K562 (cell line): ENCODE results near the gene TFB2M. TPM values are rescaled to one million over a fixed set of nuclear protein-coding genes. Genes with fewer than 3 reads are reported as not detected.
"Not testable (repeated sequence)": the region's sequence is repeated elsewhere in the genome, so short reads cannot be mapped to it uniquely, and the experiment has no call there.

Experiments used
- ATAC-seq: fragments of 200-7000 bp; cut with Tn5 transposase; 3 replicates; pipeline ENCODE4 v1.9.1; 2020; ENCODE audit warnings: moderate library complexity
- BruUV-seq: library from RNA; stranded (reverse); fragments of 400-500 nt; replicated peaks from 2 replicates; lab custom pipeline; 2021; lab: Mats Ljungman, UMichigan
- CTCF ChIA-PET: fragments of 300-600 bp; formaldehyde crosslinking; extraction: SDS; loops from one replicate; lab custom pipeline; 2021; ENCODE audit warnings: low intra/inter-chr PET ratio; lab: Yijun Ruan, JAX
- POLR2A ChIA-PET: fragments of 300-600, 350-650 bp; sonication (Branson Sonifier 250); formaldehyde crosslinking; extraction: SDS; loops from one replicate; lab custom pipeline; 2021; ENCODE audit warnings: antibody characterized with exemption, inconsistent platforms; lab: Yijun Ruan, JAX
- DNase-seq, 4 experiments: peaks; one replicate each; pipeline versions ENCODE4 v3.0.0 to v3.0.0-alpha.2; 2011 to 2018; ENCODE audit warnings: low spot score in 3 of 4, mixed read lengths in 3 of 4; ENCODE audit errors: extremely low read depth in 1 of 4
- FAIRE-seq: peaks from 2 replicates; lab custom pipeline; 2011; peaks lifted over from hg19 to GRCh38; lab: Jason Lieb, UNC
- H2AFZ ChIP-seq: 2 replicates; pipeline ENCODE4 v1.6.0; 2011; ENCODE audit warnings: low read depth, low read length, control low read depth, inconsistent platforms
- H3K27ac ChIP-seq: fragments of 200-600 bp; 3 replicates; pipeline ENCODE4 v1.8.0; 2011; ENCODE audit warnings: low read depth, mild to moderate bottlenecking, control low read depth, inconsistent platforms, low read length, moderate library complexity, mixed read lengths; ENCODE audit errors: extremely low read depth
- H3K27me3 ChIP-seq, 2 experiments: fragments of 300-600 bp in 1 of 2; 2 replicates in 1 of 2; 3 replicates in 1 of 2; pipeline versions ENCODE4 v1.6.0 to v1.8.0; 2011; ENCODE audit warnings: inconsistent platforms in 2 of 2, low read length in 2 of 2, mild to moderate bottlenecking in 1 of 2, mixed read lengths in 1 of 2, moderate library complexity in 1 of 2; ENCODE audit not compliant: control insufficient read depth in 2 of 2, insufficient read depth in 2 of 2
- H3K36me3 ChIP-seq: fragments of 300-600 bp; 3 replicates; pipeline ENCODE4 v1.8.0; 2011; ENCODE audit warnings: mild to moderate bottlenecking, low read length, inconsistent platforms; ENCODE audit not compliant: control insufficient read depth, insufficient read depth
- H3K4me1 ChIP-seq, 2 experiments: fragments of 200-600 bp in 1 of 2; replicated peaks in 1 of 2; 2 replicates in 1 of 2; 3 replicates in 1 of 2; pipeline versions ENCODE4 v1.5.1 to v1.8.0; 2011; ENCODE audit warnings: inconsistent platforms in 2 of 2, low read length in 2 of 2, mild to moderate bottlenecking in 1 of 2, mixed read lengths in 1 of 2, moderate library complexity in 1 of 2; ENCODE audit not compliant: control insufficient read depth in 2 of 2, insufficient read depth in 2 of 2
- H3K4me2 ChIP-seq: 2 replicates; pipeline ENCODE4 v1.6.1; 2011; ENCODE audit warnings: low read length, control low read depth, inconsistent platforms, mixed read lengths; ENCODE audit not compliant: insufficient read depth
- H3K4me3 ChIP-seq: fragments of 200-600 bp; sonication (generic), shearing (Covaris generic); 2 replicates; pipeline ENCODE4 v1.5.1; 2016; ENCODE audit warnings: control low read depth, inconsistent platforms
- H3K79me2 ChIP-seq: fragments of 200-600 bp; 3 replicates; pipeline ENCODE4 v1.8.0; 2011; ENCODE audit warnings: low read length, inconsistent platforms; ENCODE audit not compliant: control insufficient read depth, insufficient read depth
- H3K9ac ChIP-seq, 2 experiments: 2 replicates each; pipeline versions ENCODE4 v1.6.0 to v1.6.1; 2011; ENCODE audit warnings: low read depth in 2 of 2, low read length in 2 of 2, control low read depth in 1 of 2, inconsistent platforms in 1 of 2, mild to moderate bottlenecking in 1 of 2, mixed read lengths in 1 of 2; ENCODE audit not compliant: insufficient read depth in 1 of 2
- H3K9me1 ChIP-seq: one replicate; pipeline ENCODE4 v1.6.0; 2011; ENCODE audit warnings: inconsistent platforms, mild to moderate bottlenecking, low read length, moderate library complexity; ENCODE audit not compliant: control insufficient read depth, insufficient read depth
- H3K9me3 ChIP-seq: replicated peaks from 2 replicates; pipeline ENCODE4 v1.5.1; 2011; ENCODE audit warnings: low read depth, low read length, inconsistent platforms; ENCODE audit not compliant: control insufficient read depth, insufficient read depth
- H4K20me1 ChIP-seq: replicated peaks from 2 replicates; pipeline ENCODE4 v1.6.1; 2011; ENCODE audit warnings: low read length, inconsistent platforms, mixed read lengths; ENCODE audit not compliant: control insufficient read depth, insufficient read depth
- POLR2G ChIP-seq: fragments of 200-400 bp; formaldehyde crosslinking; IDR thresholded peaks from 2 replicates; pipeline ENCODE4 v1.6.1; 2017; ENCODE audit warnings: low read depth, mild to moderate bottlenecking, antibody characterized with exemption, low read length, moderate library complexity
- SMARCA4 ChIP-seq: fragments of 450-650 bp; IDR thresholded peaks from 2 replicates; pipeline ENCODE4 v1.6.1; 2016
- WGBS: fragments of 100-300 bp; shearing (Covaris generic); methylation state at CpG from one replicate; pipeline ENCODE4 v1.1.6; 2016; ENCODE audit warnings: low coverage, mixed read lengths; ENCODE audit not compliant: insufficient coverage; ENCODE audit errors: missing lambda C conversion rate; 5-methylcytosine and 5-hydroxymethylcytosine counted together
- in situ Hi-C: fragments of 300-500 bp; cut with MboI; formaldehyde crosslinking; loops from 4 replicates; pipeline ENCODE4 v1.15.0; 2018; ENCODE audit warnings: inconsistent platforms, mixed read lengths
- intact Hi-C: fragments of 100-400 bp; cut with micrococcal nuclease; formaldehyde crosslinking; loops from 2 replicates; pipeline ENCODE4 v1.14.2; 2022
- polyA plus RNA-seq, 8 experiments: library from polyadenylated mRNA; depleted of rRNA in 4 of 8; stranded (reverse) in 5 of 8; unstranded in 3 of 8; fragments of >200 nt; fragmentation: Nextera tagmentation in 2 of 8; fragmentation: Illumina TruSeq in 1 of 8; extraction: Ambion mirVana in 2 of 8; extraction: Trizol in 1 of 8; gene quantifications; 2 replicates each; pipeline versions ENCODE4 v1.2.1 to v1.2.3, GENCODE V29; 2011 to 2014; ENCODE audit warnings: inconsistent platforms in 1 of 8, missing spikeins in 1 of 8
- total RNA-seq, 7 experiments: library from RNA; depleted of rRNA in 6 of 7; stranded (reverse); fragments of >200 nt in 6 of 7; fragmentation: Illumina TruSeq in 2 of 7; extraction: Trizol in 2 of 7; gene quantifications; 2 replicates each; pipeline versions ENCODE4 v1.2.1 to v1.2.3, GENCODE V29; 2011 to 2021; ENCODE audit warnings: low replicate concordance in 1 of 7

The TFB2M gene
- total and polyA plus RNA-seq, 9 of the 15 experiments (the other 6 are each of a cell fraction or from before 2014, with no cell fraction given): 55.1 to 162 (median 70.6) TPM

DNA sequence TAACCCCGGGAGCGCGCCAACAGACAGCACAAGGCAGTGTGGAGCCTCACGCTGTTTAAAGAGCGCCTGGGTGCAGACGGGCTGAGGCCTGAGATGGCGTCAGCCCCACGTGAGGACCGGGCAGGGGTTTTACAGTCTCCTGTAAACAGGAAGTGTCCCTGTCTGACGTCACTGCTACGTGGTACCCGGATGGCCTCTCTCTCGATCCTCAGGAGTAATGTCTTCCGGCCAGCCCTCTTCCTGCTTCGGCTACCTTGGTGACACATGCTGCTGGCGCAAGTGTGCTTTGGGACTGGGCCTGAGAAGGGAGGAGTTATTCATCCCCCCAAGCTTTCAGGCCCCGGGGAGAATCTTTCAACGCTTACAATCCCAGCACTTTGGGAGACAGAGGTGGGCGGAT, 41.4 kb upstream of the TFB2M start:
- no peak for TF ChIP-seq SMARCA4
- TF ChIP-seq POLR2G: 0 out of 2 replicates have a peak, but pooled peaks have one; percentile 16
- TF ChIP-seq, all 486 proteins: peak for 1
- Histone ChIP-seq H3K4me3 (no peak overlapping the region), H3K4me1 (peaks cover 0 to 3% of the 10 kb centered on the region in 2 experiments; a peak in 1 of 5 replicates), H2AFZ (no peak overlapping the region), H3K36me3 (peaks cover 16% of the 10 kb centered on the region), H3K9me1 (no peaks in the 10 kb centered on the region), H4K20me1 (peaks cover 6% of the 10 kb centered on the region), H3K9ac (no peak overlapping the region), H3K9me3 (no peaks in the 10 kb centered on the region), H3K79me2 (peaks cover 87% of the 10 kb centered on the region), H3K4me2 (no peak overlapping the region), H3K27me3 (no peaks in the 10 kb centered on the region), H3K27ac (no peak overlapping the region)
- DNase-seq (no peak), FAIRE-seq (no peak), ATAC-seq (no peak)
- WGBS: 98% methylated on average over 17 of the region's 19 CpGs
- BruUV-seq: no TSS peak
- in situ Hi-C loops: no loop called here
- intact Hi-C loops: no loop called here
- ChIA-PET POLR2A (interaction anchor here (0.8 kb wide), 1 partner anchor 22 kb away, joined by 3 read pairs; no protein-coding TSS in a partner anchor), CTCF (no interaction called here)

DNA sequence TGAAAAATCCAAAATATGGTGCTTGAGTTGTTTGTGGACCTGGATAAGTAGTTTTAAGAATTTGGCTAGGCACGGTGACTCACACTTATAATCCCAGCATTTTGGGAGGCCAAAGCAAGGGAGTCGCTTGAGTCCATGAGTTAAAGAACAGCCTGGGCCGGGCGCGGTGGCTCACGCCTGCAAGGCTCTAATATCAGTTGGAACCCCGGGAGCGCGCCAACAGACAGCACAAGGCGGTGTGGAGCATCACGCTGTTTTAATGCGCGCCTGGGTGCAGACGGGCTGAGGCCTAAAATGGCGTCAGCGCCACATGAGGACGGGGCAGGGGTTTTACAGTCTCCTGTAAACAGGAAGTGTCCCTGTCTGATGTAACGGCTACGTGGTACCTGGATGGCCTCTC, 39.2 kb upstream of the TFB2M start:
- DNase-seq, BruUV-seq, H3K9me3 ChIP-seq, H3K9ac ChIP-seq, H3K27ac ChIP-seq, H3K9me1 ChIP-seq, H3K4me3 ChIP-seq, intact Hi-C loops, CTCF ChIA-PET, H4K20me1 ChIP-seq, FAIRE-seq, H2AFZ ChIP-seq, ATAC-seq, H3K4me2 ChIP-seq, in situ Hi-C loops, POLR2A ChIA-PET, H3K27me3 ChIP-seq, H3K4me1 ChIP-seq: not testable (repeated sequence)
- H3K79me2 ChIP-seq: peaks cover 87% of the 10 kb centered on the region
- H3K36me3 ChIP-seq: peaks cover 27% of the 10 kb centered on the region
- WGBS: 98% methylated on average over 17 of the region's 19 CpGs
